Measurements from ENCODE around the gene ERBB4.

- TF ChIP-seq CTCF (conservative IDR thresholded peaks at IDR 0.05; ENCODE audit: low read length) (no peak), EZH2phosphoT487 (IDR thresholded peaks at IDR 0.05; ENCODE audit: borderline replicate concordance, low read depth, low read length) (no peak)
Measured at GRCh38 chr2:211391189-211391567, 1147.4 kb downstream of the ERBB4 start.
